MM.1S (cell line): ENCODE measurements around the gene PDE6A.

ENCODE experiments used
- EZH2 ChIP-seq: fragments of 300-600 bp; sonication (generic); optimal IDR thresholded peaks from 2 replicates; pipeline ENCODE3; 2017; ENCODE audit warnings: low read depth, mild to moderate bottlenecking, antibody characterized with exemption, low read length, mixed read lengths
- TF ChIP-seq, protein P1 (sequence below): fragments of 300-600 bp; sonication (generic); IDR thresholded peaks from 2 replicates; pipeline ENCODE4 v1.5.1; 2016; ENCODE audit warnings: antibody characterized with exemption, low read length, mixed read lengths

- TF ChIP-seq, protein P1, sequence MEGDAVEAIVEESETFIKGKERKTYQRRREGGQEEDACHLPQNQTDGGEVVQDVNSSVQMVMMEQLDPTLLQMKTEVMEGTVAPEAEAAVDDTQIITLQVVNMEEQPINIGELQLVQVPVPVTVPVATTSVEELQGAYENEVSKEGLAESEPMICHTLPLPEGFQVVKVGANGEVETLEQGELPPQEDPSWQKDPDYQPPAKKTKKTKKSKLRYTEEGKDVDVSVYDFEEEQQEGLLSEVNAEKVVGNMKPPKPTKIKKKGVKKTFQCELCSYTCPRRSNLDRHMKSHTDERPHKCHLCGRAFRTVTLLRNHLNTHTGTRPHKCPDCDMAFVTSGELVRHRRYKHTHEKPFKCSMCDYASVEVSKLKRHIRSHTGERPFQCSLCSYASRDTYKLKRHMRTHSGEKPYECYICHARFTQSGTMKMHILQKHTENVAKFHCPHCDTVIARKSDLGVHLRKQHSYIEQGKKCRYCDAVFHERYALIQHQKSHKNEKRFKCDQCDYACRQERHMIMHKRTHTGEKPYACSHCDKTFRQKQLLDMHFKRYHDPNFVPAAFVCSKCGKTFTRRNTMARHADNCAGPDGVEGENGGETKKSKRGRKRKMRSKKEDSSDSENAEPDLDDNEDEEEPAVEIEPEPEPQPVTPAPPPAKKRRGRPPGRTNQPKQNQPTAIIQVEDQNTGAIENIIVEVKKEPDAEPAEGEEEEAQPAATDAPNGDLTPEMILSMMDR: no peak
- TF ChIP-seq EZH2: no peak
Observed at GRCh38 chr5:149912226-149912871, 32.2 kb downstream of the PDE6A start.
